M059J (cell line): ENCODE results near the gene FDXACB1. TPM values are rescaled to one million over a fixed set of nuclear protein-coding genes. Genes with fewer than 3 reads are reported as not detected.
A peak's percentile ranks its signal among the peaks of the same experiment; 100 is the strongest.
"Not testable (repeated sequence)": the region's sequence is repeated elsewhere in the genome, so short reads cannot be mapped to it uniquely, and the experiment has no call there.

Experiments
- DNase-seq: peaks from one replicate; pipeline ENCODE4 v3.0.0-alpha.2; 2012; ENCODE audit warnings: low read depth
- total RNA-seq: library from RNA; depleted of rRNA; stranded (reverse); fragments of >200 nt; shearing (Covaris generic); gene quantifications from 2 replicates; pipeline ENCODE4 v1.2.3, GENCODE V29; 2014

FDXACB1 gene
- total RNA-seq, 1 experiment from 2014 or later: 7.9 TPM

GRCh38 chr11:111910676-111911562 is 32.0 kb upstream of the FDXACB1 start:
- DNase-seq: no peak

GRCh38 chr11:111909378-111909777 is 30.4 kb upstream of the FDXACB1 start:
- no peak for DNase-seq

DNA sequence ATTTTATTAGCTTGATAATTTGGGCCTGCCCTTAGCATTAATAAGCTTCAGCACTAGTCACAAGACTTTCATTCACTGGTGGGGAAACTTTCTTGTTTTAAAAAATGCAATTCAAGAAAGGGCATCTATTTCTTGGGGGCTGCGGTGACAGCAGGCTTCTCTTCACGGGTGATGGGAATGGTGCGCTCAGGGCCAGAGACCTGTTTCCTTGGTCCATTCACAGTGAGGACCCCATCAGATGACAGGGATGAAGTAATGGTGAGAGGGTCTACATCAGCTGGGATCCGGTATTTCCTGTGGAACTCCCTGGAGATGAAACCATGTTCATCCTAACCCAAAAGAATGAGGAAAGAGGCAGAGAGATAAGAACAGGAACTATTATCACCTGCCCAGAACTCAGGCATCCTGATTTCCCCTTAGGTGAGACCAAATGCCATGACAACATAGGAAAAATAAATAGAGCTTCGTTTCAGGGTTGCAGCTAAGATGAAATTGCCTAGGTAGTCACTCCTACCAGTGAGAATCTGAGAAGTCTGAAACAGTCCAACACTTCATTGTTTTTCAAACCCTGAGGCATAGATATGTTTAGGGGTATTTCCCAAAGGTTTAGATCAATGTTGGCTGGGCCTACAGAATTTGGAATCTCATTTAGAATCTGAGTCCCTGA is 29.8 kb upstream of the FDXACB1 start:
- no peak for DNase-seq

DNA sequence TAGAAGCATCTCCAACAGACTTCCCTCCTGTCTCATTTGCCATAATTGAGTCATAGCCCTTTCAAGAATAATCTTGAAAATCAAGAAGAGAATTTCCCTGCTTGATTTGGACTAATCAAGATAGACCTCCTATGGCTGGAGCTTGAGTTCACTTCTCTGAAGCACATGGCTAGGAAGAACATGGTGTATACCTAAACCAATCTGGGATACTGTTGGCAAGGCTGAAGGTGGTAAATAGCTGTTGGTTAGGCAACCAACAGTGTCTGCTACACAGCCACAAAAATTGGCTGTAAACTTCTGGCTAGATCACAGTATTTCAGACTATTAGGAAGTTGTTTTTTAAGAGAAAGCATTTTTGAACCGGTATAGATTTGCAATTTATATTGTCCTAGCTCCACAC is 27.7 kb upstream of the FDXACB1 start:
- no peak for DNase-seq

- no peak for DNase-seq
Observed at GRCh38 chr11:111905411-111905810, 26.4 kb upstream of the FDXACB1 start.

- no peak for DNase-seq
Observed at GRCh38 chr11:111886844-111887243, 7.9 kb upstream of the FDXACB1 start.

DNA sequence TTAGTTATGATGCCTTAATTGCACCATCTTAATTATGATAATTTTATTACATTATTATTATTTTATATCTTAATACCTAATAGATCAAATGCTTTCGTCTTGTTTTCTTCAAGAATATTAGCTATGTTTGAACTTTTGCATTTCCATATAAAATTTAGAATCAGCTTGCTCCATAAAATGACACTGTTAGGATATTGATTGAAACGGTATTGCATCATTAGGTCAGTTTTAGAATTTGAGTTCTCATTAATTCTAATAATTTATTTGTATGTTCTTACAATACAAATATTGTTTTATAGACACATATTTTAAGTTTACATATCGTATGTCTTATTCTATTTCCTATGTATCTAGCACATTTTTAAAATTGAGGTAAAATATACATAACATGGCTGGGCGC is 7.1 kb upstream of the FDXACB1 start:
- DNase-seq: no peak

GRCh38 chr11:111885053-111885452 is 6.1 kb upstream of the FDXACB1 start:
- DNase-seq: not testable (repeated sequence)

GRCh38 chr11:111882202-111882601 is 3.2 kb upstream of the FDXACB1 start:
- DNase-seq: no peak

DNA sequence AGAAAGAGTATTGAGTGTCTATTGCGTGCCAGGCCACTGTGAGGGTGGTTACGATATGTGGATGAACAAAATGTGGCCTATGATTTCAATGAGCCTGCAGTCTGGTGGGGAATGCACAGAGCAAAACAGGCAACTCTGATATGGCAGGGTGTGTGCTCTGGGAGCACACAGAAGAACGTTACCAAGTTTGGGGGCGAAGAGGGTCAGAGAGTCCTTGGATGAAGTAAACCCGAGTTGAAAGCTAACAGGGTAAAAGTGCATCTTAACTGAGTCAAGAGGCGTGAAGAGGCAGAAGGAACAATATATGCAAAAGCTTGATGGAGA is 634 bp upstream of the FDXACB1 start:
- no peak for DNase-seq

DNA sequence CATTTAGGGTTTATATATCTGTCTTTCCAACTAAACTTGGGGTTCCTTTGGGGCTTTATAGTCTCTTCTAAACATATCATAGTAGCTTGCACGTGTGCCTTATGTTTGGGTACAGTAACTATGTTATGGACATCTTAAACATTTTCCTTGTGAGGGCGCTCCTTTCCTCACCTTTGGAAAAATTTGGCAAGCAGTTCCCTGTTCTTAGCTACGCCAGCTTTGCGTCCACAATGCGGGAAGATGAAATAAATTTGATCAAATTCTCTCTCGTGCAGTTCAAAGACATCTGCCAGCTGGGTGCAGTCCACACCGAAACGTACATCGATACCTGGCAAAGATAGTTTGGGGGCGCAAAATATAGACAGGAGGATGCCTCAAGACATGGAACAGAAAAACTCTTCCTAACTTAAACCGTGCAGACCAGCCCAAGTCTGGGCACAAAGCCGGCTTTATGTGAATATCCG is 548 bp downstream of the FDXACB1 start:
- no peak for DNase-seq

DNA sequence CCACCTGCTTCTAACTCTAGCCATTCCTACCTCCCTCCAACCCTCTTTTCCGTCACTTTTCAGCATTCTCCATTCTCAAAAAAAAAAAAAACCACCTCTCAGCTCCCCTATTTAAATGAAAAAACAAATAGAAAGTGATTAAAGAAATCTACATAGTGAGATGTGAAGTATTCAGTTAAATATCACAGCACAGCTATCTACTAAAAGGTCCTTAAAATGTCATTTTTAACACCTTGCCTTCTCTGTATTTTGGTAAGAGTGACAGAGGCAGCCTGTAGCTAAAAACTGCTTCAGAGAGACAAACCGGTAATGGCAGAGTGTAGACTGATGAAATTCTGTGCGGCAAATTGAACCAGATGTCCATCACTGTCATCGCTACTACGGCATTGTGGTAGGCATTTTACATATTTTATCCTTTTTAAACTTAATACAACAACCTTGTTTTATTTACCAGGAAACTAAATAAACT is 7.2 kb downstream of the FDXACB1 start:
- DNase-seq: peak; percentile 5

GRCh38 chr11:111870886-111871692 is 7.9 kb downstream of the FDXACB1 start, which contains the start of gene ALG9:
Gene ALG9 (minus strand): TSS chr11:111871581. CDS start chr11:111871482, 99 bp downstream.
- peak; percentile 78 for DNase-seq

DNA sequence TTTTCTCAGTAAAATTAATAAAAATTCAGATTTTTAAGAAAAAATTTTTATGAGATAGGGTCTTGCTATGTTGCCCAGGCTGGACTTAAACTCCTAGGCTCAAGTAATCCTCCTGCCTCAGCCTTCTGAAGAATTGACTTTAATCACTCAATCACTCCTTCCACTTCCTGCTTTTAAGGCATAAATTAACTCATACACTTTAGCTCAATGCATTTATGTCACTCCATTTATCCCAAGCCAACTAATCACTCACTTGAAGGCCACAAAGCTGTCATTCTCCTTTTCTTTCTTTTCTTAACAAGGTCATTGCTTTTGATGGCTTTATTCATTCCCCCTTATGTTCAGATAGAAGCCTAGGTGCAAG is 8.5 kb downstream of the FDXACB1 start:
- DNase-seq: no peak

GRCh38 chr11:111870113-111870512 is 8.9 kb downstream of the FDXACB1 start:
- no peak for DNase-seq

DNA sequence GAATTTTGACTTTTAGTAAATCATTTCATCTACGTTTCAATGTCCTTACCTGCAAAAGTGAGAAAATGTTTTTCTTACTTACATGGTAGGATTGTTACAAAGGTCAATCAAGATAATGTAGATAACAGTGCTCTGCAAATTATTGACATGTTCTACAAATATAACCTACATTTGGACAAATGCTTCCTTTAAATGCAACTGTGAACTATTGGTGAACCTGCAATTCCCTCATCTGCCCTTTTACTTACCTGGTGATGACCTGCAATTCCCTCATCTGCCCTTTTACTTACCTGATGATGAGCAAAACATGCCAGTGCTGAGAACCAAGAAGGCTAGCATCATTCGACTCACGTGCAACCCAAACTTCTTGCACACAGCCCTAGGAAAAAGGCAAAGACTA is 18.7 kb downstream of the FDXACB1 start:
- no peak for DNase-seq

DNA sequence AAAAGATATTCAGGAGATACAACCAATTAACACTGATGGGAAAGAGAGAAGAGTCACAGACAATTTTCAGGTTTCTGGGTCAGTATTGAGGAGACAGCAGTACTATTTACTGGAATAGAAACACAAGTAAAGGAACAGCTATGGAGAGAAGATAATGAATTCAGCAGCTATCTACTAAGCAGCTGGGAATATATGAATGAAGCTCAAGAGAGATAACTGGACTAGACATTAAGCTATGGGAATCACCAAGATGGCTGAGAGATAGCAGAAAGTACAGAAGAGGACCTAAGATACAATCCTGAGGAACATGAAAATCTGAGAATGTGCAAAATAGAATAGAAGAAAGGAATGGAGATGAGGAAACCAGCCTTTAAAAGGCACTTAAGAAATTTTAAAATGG is 23.5 kb downstream of the FDXACB1 start:
- no peak for DNase-seq

DNA sequence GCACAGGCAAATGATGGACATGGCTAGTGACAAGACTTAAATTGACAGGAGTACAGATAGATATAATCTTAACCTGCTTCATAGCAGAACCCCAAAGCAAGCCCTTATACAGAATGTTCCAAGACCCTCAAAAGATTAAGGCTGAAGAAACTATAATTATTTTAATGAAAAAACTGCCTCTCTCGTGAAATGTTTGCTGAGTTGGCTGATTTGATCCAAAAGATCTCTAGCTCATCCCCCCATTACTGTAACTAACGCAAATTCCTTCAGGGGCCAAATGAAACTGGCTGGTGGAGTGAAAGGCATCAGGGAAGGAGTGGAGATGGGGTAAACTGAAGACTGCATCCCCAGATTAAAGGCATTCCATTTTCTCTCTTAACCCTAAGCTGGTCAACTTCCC is 26.9 kb downstream of the FDXACB1 start:
- DNase-seq: no peak

DNA sequence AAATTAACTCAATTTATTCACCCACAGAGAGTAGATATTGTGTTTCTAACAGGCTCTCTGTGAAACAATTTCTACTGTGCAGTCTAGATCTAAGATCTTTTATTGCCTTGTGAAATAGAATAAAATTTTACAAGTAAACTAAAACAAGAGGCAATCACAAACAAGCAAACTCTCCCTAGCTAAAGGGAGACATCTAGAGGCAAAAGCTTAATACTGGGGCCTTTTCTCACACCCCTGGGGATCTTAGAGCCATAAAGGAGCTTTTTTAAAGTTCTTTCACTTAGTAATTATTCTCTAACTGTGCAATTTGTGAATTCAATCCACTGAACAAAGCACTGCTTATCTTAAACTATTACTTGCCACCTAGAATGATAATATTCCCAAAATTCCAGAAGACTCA is 27.3 kb downstream of the FDXACB1 start:
- peak; percentile 54 for DNase-seq

GRCh38 chr11:111851067-111851466 is 27.9 kb downstream of the FDXACB1 start:
- no peak for DNase-seq

- no peak for DNase-seq
Observed at GRCh38 chr11:111849631-111850030, 29.3 kb downstream of the FDXACB1 start.

GRCh38 chr11:111846636-111847035 is 32.3 kb downstream of the FDXACB1 start:
- DNase-seq: peak; percentile 89
